Activated CD8-positive, alpha-beta memory T cell treated with anti-CD3 and anti-CD28 coated beads for 1 hour (primary cell): ENCODE data around the gene GOLGB1.
"Not testable (repeated sequence)": the region's sequence is repeated elsewhere in the genome, so short reads cannot be mapped to it uniquely, and the experiment has no call there.

Experiments
- DNase-seq, 2 donors: peaks; one replicate each; pipeline ENCODE4 v3.0.0-alpha.2; 2020; ENCODE audit warnings: low read depth in 1 of 2; ENCODE audit errors: extremely low read depth in 1 of 2

Gene GOLGB1

GRCh38 chr3:121690777-121691405 lies 58.6 kb downstream of the GOLGB1 start:
- DNase-seq, result no peak

GRCh38 chr3:121688747-121689146 lies 60.8 kb downstream of the GOLGB1 start:
- DNase-seq, result not testable (repeated sequence)

GRCh38 chr3:121681792-121682191 lies 67.7 kb downstream of the GOLGB1 start:
- DNase-seq, result no peak

- DNase-seq, result no peak
These were observed 72.4 kb downstream of the GOLGB1 start for GRCh38 chr3:121677141-121677540.

- no peak for DNase-seq
These were observed 78.9 kb downstream of the GOLGB1 start for GRCh38 chr3:121670676-121671075.

- DNase-seq, result no peak
These were observed 82.2 kb downstream of the GOLGB1 start for GRCh38 chr3:121667333-121667732.

GRCh38 chr3:121665488-121665887 lies 84.1 kb downstream of the GOLGB1 start:
- DNase-seq, result no peak

GRCh38 chr3:121663171-121663847 lies 86.2 kb downstream of the GOLGB1 start:
- DNase-seq, result no peak

- DNase-seq, result no peak
These were observed 86.8 kb downstream of the GOLGB1 start for GRCh38 chr3:121662742-121663141.

- DNase-seq, result no peak
These were observed 88.2 kb downstream of the GOLGB1 start for GRCh38 chr3:121661376-121661775.

GRCh38 chr3:121660356-121661171 lies 89.0 kb downstream of the GOLGB1 start, which contains the start of gene HCLS1:
HCLS1 (minus strand) TSS chr3:121660903; CDS start chr3:121658347, 2,556 bp downstream.
- DNase-seq, result peak; percentile 28 to 48

- no peak for DNase-seq
These were observed 90.0 kb downstream of the GOLGB1 start for GRCh38 chr3:121659586-121659985.

- no peak for DNase-seq
These were observed 90.7 kb downstream of the GOLGB1 start for GRCh38 chr3:121658716-121659435.

- no peak for DNase-seq
These were observed 94.8 kb downstream of the GOLGB1 start for GRCh38 chr3:121654493-121655385.

- DNase-seq, result no peak
These were observed 97.9 kb downstream of the GOLGB1 start for GRCh38 chr3:121651684-121652083.

- DNase-seq, result no peak
These were observed 99.9 kb downstream of the GOLGB1 start for GRCh38 chr3:121649645-121650044.

GRCh38 chr3:121648219-121648958 lies 101.2 kb downstream of the GOLGB1 start:
- DNase-seq, result no peak

- no peak for DNase-seq
These were observed 104.5 kb downstream of the GOLGB1 start for GRCh38 chr3:121645054-121645453.

- no peak for DNase-seq
These were observed 106.8 kb downstream of the GOLGB1 start for GRCh38 chr3:121642601-121643314.
